AG10803 (cell line): ENCODE data around the gene EDN2.

Experiments
- DNase-seq: peaks from one replicate; pipeline ENCODE4 v3.0.0; 2010; ENCODE audit warnings: low read depth
- H3K4me3 ChIP-seq: 2 replicates; pipeline ENCODE4 v1.5.1; 2011; ENCODE audit warnings: mild to moderate bottlenecking, low read length, control low read depth
- CTCF ChIP-seq: conservative IDR thresholded peaks from 2 replicates; pipeline ENCODE4 v1.5.1; 2011; ENCODE audit warnings: mild to moderate bottlenecking, low read length, control low read depth, inconsistent platforms

Gene EDN2

GRCh38 chr1:41510531-41511238, 26.2 kb upstream of the EDN2 start:
- DNase-seq, result no peak
- no peak for TF ChIP-seq CTCF
- H3K4me3 ChIP-seq, result no peak overlapping the region

- H3K4me3 ChIP-seq, result no peak overlapping the region
- no peak for DNase-seq
- no peak for TF ChIP-seq CTCF
Observed at GRCh38 chr1:41509270-41509671, 24.8 kb upstream of the EDN2 start.

GRCh38 chr1:41508290-41508689, 23.8 kb upstream of the EDN2 start:
- DNase-seq, result no peak
- no peak for TF ChIP-seq CTCF
- no peak overlapping the region for H3K4me3 ChIP-seq

- TF ChIP-seq CTCF, result no peak
- no peak for DNase-seq
- H3K4me3 ChIP-seq, result no peak overlapping the region
Observed at GRCh38 chr1:41507836-41508235, 23.4 kb upstream of the EDN2 start.

- no peak for DNase-seq
- no peak for TF ChIP-seq CTCF
- H3K4me3 ChIP-seq, result no peak overlapping the region
Observed at GRCh38 chr1:41507110-41507720, 22.7 kb upstream of the EDN2 start.

GRCh38 chr1:41504114-41505035, 19.9 kb upstream of the EDN2 start:
- peak; percentile 52 for DNase-seq
- no peak for TF ChIP-seq CTCF
- no peak overlapping the region for H3K4me3 ChIP-seq
